ENCODE results near the gene FGF7. TPM values are rescaled to one million over a fixed set of nuclear protein-coding genes. Genes with fewer than 3 reads are reported as not detected.
"Not testable (repeated sequence)": the region's sequence is repeated elsewhere in the genome, so short reads cannot be mapped to it uniquely, and the experiment has no call there.

Gene FGF7
- polyA plus RNA-seq, 1 donor from 2014 or later: 0.04 TPM

DNA sequence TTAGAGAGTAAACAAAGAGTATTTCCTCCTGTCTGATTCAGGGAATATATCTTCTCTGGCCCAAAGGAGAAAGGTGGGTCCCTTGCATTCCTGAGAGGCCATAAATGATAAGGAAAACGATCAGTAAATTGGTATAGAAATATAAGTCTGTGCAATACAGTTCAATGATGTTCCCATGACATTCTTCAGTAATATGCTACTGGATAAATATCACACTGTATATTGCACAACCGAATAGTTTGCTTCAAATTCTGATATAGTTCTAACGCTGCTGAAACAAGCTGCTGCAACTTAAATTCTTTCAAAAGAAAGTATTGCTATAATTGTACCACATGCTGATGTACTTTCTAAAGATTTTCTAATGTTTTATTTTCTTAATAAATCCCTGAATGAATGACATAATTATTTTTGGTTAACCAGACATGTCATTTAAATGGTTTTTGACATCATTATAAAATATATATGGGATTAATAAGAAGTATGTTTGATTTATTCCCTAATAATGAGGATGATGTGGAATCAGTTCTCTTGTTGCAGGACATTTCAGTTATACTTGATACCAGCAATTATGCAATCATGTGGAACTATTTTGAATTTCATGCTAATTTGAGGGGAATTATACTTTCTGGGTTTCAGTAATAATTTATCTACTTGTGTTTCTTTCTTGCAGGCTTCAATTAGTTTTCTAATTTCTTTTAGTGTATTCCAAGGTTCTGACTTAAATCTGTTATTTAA lies 44.9 kb downstream of the FGF7 start:
- Histone ChIP-seq H2AFZ (ENCODE audit: low read depth, low read length) (no peak overlapping the region), H3K27ac (ENCODE audit: low read length) (no peak overlapping the region), H3K36me3 (ENCODE audit: insufficient read depth, low read length) (no peaks in the 10 kb centered on the region), H3K27me3 (ENCODE audit: insufficient read depth, low read depth, low read length) (no peaks in the 10 kb centered on the region), H4K20me1 (ENCODE audit: insufficient read depth) (no peaks in the 10 kb centered on the region), H3F3A (ENCODE audit: insufficient read depth, low read length, poor library complexity, severe bottlenecking) (no peaks in the 10 kb centered on the region), H3K4me3 (ENCODE audit: low read length) (no peak overlapping the region), H3K4me2 (ENCODE audit: low read length) (no peak overlapping the region), H3K79me2 (replicated peaks; ENCODE audit: insufficient read depth, low read length) (no peaks in the 10 kb centered on the region), H3K9me2 (ENCODE audit: insufficient read depth, low read length) (no peaks in the 10 kb centered on the region), H3K9me3 (ENCODE audit: low read length) (no peaks in the 10 kb centered on the region), H3K9ac (ENCODE audit: low read length) (no peak overlapping the region)
- TF ChIP-seq POLR2AphosphoS5 (IDR thresholded peaks at IDR 0.05) (no peak), MXI1 (conservative IDR thresholded peaks at IDR 0.05; ENCODE audit: poor library complexity, severe bottlenecking) (no peak), SMC3 (conservative IDR thresholded peaks at IDR 0.05; ENCODE audit: poor library complexity) (no peak), TAF1 (IDR thresholded peaks at IDR 0.05; ENCODE audit: low read depth) (no peak), RAD21 (conservative IDR thresholded peaks at IDR 0.05) (no peak), CTCF (IDR thresholded peaks at IDR 0.05; ENCODE audit: poor library complexity, severe bottlenecking) (no peak), EP300 (conservative IDR thresholded peaks at IDR 0.05; ENCODE audit: poor library complexity, severe bottlenecking) (no peak), EZH2 (IDR thresholded peaks at IDR 0.05; ENCODE audit: borderline replicate concordance, insufficient read depth, low read length, poor library complexity, severe bottlenecking) (no peak)
- TF ChIP-seq, protein P1, sequence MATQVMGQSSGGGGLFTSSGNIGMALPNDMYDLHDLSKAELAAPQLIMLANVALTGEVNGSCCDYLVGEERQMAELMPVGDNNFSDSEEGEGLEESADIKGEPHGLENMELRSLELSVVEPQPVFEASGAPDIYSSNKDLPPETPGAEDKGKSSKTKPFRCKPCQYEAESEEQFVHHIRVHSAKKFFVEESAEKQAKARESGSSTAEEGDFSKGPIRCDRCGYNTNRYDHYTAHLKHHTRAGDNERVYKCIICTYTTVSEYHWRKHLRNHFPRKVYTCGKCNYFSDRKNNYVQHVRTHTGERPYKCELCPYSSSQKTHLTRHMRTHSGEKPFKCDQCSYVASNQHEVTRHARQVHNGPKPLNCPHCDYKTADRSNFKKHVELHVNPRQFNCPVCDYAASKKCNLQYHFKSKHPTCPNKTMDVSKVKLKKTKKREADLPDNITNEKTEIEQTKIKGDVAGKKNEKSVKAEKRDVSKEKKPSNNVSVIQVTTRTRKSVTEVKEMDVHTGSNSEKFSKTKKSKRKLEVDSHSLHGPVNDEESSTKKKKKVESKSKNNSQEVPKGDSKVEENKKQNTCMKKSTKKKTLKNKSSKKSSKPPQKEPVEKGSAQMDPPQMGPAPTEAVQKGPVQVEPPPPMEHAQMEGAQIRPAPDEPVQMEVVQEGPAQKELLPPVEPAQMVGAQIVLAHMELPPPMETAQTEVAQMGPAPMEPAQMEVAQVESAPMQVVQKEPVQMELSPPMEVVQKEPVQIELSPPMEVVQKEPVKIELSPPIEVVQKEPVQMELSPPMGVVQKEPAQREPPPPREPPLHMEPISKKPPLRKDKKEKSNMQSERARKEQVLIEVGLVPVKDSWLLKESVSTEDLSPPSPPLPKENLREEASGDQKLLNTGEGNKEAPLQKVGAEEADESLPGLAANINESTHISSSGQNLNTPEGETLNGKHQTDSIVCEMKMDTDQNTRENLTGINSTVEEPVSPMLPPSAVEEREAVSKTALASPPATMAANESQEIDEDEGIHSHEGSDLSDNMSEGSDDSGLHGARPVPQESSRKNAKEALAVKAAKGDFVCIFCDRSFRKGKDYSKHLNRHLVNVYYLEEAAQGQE (IDR thresholded peaks at IDR 0.05; ENCODE audit: borderline replicate concordance): no peak

- Histone ChIP-seq H3K79me2 (replicated peaks; ENCODE audit: insufficient read depth, low read length) (no peaks in the 10 kb centered on the region), H3K4me2 (ENCODE audit: low read length) (no peak overlapping the region), H3K36me3 (ENCODE audit: insufficient read depth, low read length) (no peaks in the 10 kb centered on the region), H3K9me3 (ENCODE audit: low read length) (no peaks in the 10 kb centered on the region), H3K27ac (ENCODE audit: low read length) (no peak overlapping the region), H3K4me3 (ENCODE audit: low read length) (no peak overlapping the region), H3F3A (ENCODE audit: insufficient read depth, low read length, poor library complexity, severe bottlenecking) (no peaks in the 10 kb centered on the region), H3K27me3 (ENCODE audit: insufficient read depth, low read depth, low read length) (no peaks in the 10 kb centered on the region), H3K9ac (ENCODE audit: low read length) (no peak overlapping the region), H3K9me2 (ENCODE audit: insufficient read depth, low read length) (no peaks in the 10 kb centered on the region), H2AFZ (ENCODE audit: low read depth, low read length) (no peak overlapping the region), H4K20me1 (ENCODE audit: insufficient read depth) (no peaks in the 10 kb centered on the region)
- TF ChIP-seq MXI1 (conservative IDR thresholded peaks at IDR 0.05; ENCODE audit: poor library complexity, severe bottlenecking): no peak
- TF ChIP-seq POLR2AphosphoS5 (IDR thresholded peaks at IDR 0.05): no peak
- TF ChIP-seq EZH2 (IDR thresholded peaks at IDR 0.05; ENCODE audit: borderline replicate concordance, insufficient read depth, low read length, poor library complexity, severe bottlenecking): no peak
- TF ChIP-seq, protein P1 (IDR thresholded peaks at IDR 0.05; ENCODE audit: borderline replicate concordance): no peak
- TF ChIP-seq EP300 (conservative IDR thresholded peaks at IDR 0.05; ENCODE audit: poor library complexity, severe bottlenecking): no peak
- TF ChIP-seq TAF1 (IDR thresholded peaks at IDR 0.05; ENCODE audit: low read depth): no peak
- TF ChIP-seq RAD21 (conservative IDR thresholded peaks at IDR 0.05): no peak
- no peak for TF ChIP-seq CTCF (IDR thresholded peaks at IDR 0.05; ENCODE audit: poor library complexity, severe bottlenecking)
- TF ChIP-seq SMC3 (conservative IDR thresholded peaks at IDR 0.05; ENCODE audit: poor library complexity): no peak
These were observed 45.4 kb downstream of the FGF7 start for GRCh38 chr15:49468481-49468839.

DNA sequence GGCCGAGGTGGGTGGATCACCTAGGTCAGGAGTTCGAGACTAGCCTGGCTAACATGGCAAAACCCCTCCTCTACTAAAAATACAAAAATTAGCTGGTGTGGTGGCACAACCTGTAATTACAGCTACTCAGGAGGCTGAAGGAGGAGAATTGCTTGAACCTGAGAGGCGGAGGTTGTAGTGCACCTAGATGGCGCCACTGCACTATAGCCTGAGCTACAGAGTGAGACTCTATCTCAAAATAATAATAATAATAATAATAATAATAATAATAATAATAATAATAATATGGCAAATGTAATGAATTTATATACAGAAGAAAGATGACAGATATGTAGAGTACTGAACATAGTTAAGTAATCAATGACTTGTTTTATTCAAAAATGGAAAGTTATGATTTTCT lies 48.2 kb downstream of the FGF7 start:
- H3K27ac ChIP-seq (ENCODE audit: low read length); H3K79me2 ChIP-seq (replicated peaks; ENCODE audit: insufficient read depth, low read length); H3K4me2 ChIP-seq (ENCODE audit: low read length): not testable (repeated sequence)

More for the DNA sequence above, 48.2 kb downstream of the FGF7 start:
- not testable (repeated sequence) for H3K9ac ChIP-seq (ENCODE audit: low read length); H2AFZ ChIP-seq (ENCODE audit: low read depth, low read length); H3K9me3 ChIP-seq (ENCODE audit: low read length); H3K9me2 ChIP-seq (ENCODE audit: insufficient read depth, low read length); H3F3A ChIP-seq (ENCODE audit: insufficient read depth, low read length, poor library complexity, severe bottlenecking); H4K20me1 ChIP-seq (ENCODE audit: insufficient read depth); H3K4me3 ChIP-seq (ENCODE audit: low read length); H3K27me3 ChIP-seq (ENCODE audit: insufficient read depth, low read depth, low read length); H3K36me3 ChIP-seq (ENCODE audit: insufficient read depth, low read length)
